ENCODE measurements around the gene KAT2B. TPM values are rescaled to one million over a fixed set of nuclear protein-coding genes. Genes with fewer than 3 reads are reported as not detected.
A peak's percentile ranks its signal among the peaks of the same experiment; 100 is the strongest.

Gene KAT2B
- total and polyA plus RNA-seq, 2 of the 13 experiments (the other 11 are each of a cell fraction or from before 2014, with no cell fraction given), result 0.97 to 1.7 TPM

- TF ChIP-seq, protein P1, sequence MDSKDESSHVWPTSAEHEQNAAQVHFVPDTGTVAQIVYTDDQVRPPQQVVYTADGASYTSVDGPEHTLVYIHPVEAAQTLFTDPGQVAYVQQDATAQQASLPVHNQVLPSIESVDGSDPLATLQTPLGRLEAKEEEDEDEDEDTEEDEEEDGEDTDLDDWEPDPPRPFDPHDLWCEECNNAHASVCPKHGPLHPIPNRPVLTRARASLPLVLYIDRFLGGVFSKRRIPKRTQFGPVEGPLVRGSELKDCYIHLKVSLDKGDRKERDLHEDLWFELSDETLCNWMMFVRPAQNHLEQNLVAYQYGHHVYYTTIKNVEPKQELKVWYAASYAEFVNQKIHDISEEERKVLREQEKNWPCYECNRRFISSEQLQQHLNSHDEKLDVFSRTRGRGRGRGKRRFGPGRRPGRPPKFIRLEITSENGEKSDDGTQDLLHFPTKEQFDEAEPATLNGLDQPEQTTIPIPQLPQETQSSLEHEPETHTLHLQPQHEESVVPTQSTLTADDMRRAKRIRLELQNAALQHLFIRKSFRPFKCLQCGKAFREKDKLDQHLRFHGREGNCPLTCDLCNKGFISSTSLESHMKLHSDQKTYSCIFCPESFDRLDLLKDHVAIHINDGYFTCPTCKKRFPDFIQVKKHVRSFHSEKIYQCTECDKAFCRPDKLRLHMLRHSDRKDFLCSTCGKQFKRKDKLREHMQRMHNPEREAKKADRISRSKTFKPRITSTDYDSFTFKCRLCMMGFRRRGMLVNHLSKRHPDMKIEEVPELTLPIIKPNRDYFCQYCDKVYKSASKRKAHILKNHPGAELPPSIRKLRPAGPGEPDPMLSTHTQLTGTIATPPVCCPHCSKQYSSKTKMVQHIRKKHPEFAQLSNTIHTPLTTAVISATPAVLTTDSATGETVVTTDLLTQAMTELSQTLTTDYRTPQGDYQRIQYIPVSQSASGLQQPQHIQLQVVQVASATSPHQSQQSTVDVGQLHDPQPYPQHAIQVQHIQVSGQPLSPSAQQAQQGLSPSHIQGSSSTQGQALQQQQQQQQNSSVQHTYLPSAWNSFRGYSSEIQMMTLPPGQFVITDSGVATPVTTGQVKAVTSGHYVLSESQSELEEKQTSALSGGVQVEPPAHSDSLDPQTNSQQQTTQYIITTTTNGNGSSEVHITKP (CRISPR knock-in tag; IDR thresholded peaks at IDR 0.05; ENCODE audit: low read depth), result no peak
- TF ChIP-seq ASH2L (IDR thresholded peaks at IDR 0.05; ENCODE audit: insufficient read length, low read depth, low read length) (peak; percentile 35), KDM2A (CRISPR knock-in tag; IDR thresholded peaks at IDR 0.05; ENCODE audit: borderline replicate concordance, low read depth) (peak; percentile 76; the same call in 1 of the 2 replicates), ZNF253 (CRISPR knock-in tag; IDR thresholded peaks at IDR 0.05; ENCODE audit: borderline replicate concordance) (no peak), HCFC1 (IDR thresholded peaks at IDR 0.05; ENCODE audit: low read depth, low read length) (no peak), MBNL3 (CRISPR knock-in tag; conservative IDR thresholded peaks at IDR 0.05) (no peak), ZNF326 (CRISPR knock-in tag; IDR thresholded peaks at IDR 0.05; ENCODE audit: borderline replicate concordance) (no peak), ZNF556 (CRISPR knock-in tag; IDR thresholded peaks at IDR 0.05; ENCODE audit: borderline replicate concordance) (no peak), YEATS2 (CRISPR knock-in tag; IDR thresholded peaks at IDR 0.05; ENCODE audit: borderline replicate concordance) (no peak), HNF4G (IDR thresholded peaks at IDR 0.05; ENCODE audit: borderline replicate concordance, low read depth, low read length) (no peak; the same call in 1 of the 2 replicates), HNF4G (CRISPR knock-in tag; IDR thresholded peaks at IDR 0.05; ENCODE audit: borderline replicate concordance, low read depth) (no peak), ZNF549 (CRISPR knock-in tag; IDR thresholded peaks at IDR 0.05) (no peak), MYNN (CRISPR knock-in tag; IDR thresholded peaks at IDR 0.05; ENCODE audit: low read depth) (no peak), ZNF263 (CRISPR knock-in tag; IDR thresholded peaks at IDR 0.05) (0 out of 2 replicates have a peak, but pooled peaks have one; percentile 17), IKZF4 (CRISPR knock-in tag; IDR thresholded peaks at IDR 0.05; ENCODE audit: borderline replicate concordance, low read depth, not compliant biosample characterization) (no peak), MYPOP (CRISPR knock-in tag; IDR thresholded peaks at IDR 0.05) (peak; percentile 28; the same call in 1 of the 2 replicates)
- TF ChIP-seq, protein P2, sequence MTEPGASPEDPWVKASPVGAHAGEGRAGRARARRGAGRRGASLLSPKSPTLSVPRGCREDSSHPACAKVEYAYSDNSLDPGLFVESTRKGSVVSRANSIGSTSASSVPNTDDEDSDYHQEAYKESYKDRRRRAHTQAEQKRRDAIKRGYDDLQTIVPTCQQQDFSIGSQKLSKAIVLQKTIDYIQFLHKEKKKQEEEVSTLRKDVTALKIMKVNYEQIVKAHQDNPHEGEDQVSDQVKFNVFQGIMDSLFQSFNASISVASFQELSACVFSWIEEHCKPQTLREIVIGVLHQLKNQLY (CRISPR knock-in tag; IDR thresholded peaks at IDR 0.05), result no peak
- TF ChIP-seq, protein P3, sequence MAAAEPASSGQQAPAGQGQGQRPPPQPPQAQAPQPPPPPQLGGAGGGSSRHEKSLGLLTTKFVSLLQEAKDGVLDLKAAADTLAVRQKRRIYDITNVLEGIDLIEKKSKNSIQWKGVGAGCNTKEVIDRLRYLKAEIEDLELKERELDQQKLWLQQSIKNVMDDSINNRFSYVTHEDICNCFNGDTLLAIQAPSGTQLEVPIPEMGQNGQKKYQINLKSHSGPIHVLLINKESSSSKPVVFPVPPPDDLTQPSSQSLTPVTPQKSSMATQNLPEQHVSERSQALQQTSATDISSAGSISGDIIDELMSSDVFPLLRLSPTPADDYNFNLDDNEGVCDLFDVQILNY (CRISPR knock-in tag; conservative IDR thresholded peaks at IDR 0.05), result 0 out of 2 replicates have a peak, but pooled peaks have one; percentile 21
- TF ChIP-seq, protein P4, sequence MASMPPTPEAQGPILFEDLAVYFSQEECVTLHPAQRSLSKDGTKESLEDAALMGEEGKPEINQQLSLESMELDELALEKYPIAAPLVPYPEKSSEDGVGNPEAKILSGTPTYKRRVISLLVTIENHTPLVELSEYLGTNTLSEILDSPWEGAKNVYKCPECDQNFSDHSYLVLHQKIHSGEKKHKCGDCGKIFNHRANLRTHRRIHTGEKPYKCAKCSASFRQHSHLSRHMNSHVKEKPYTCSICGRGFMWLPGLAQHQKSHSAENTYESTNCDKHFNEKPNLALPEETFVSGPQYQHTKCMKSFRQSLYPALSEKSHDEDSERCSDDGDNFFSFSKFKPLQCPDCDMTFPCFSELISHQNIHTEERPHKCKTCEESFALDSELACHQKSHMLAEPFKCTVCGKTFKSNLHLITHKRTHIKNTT (CRISPR knock-in tag; IDR thresholded peaks at IDR 0.05), result no peak
These were observed at the start of gene KAT2B (continued) for GRCh38 chr3:20039765-20040547.
